HepG2 (cell line): ENCODE results near the gene CD300A. TPM values are rescaled to one million over a fixed set of nuclear protein-coding genes. Genes with fewer than 3 reads are reported as not detected.

Experiments used
- ATF7 ChIP-seq, 2 experiments: fragments of 450-650 bp in 1 of 2; sonication (generic) in 1 of 2; formaldehyde crosslinking in 1 of 2; IDR thresholded peaks; 2 replicates each; pipeline versions ENCODE4 v1.4.0 to v1.6.1; 2016 to 2020; ENCODE audit warnings: antibody characterized with exemption in 1 of 2, mild to moderate bottlenecking in 1 of 2, missing genetic modification reagents in 1 of 2
- CREBL2 ChIP-seq: sonication (generic); formaldehyde crosslinking; IDR thresholded peaks from 2 replicates; pipeline ENCODE4 v1.8.1; 2023; ENCODE audit warnings: missing genetic modification reagents, mild to moderate bottlenecking, borderline replicate concordance
- FOXA1 ChIP-seq, 2 experiments: fragments of 450-650 bp in 1 of 2; sonication (generic) in 1 of 2; formaldehyde crosslinking in 1 of 2; IDR thresholded peaks; 2 replicates each; pipeline versions ENCODE4 v1.4.0 to v1.6.1; 2016 to 2020; ENCODE audit warnings: missing genetic modification reagents in 1 of 2
- HOXA3 ChIP-seq: sonication (generic); formaldehyde crosslinking; IDR thresholded peaks from 2 replicates; pipeline ENCODE4 v1.5.0; 2020; ENCODE audit warnings: missing genetic modification reagents
- MLLT10 ChIP-seq: sonication (generic); formaldehyde crosslinking; IDR thresholded peaks from 2 replicates; pipeline ENCODE4 v1.4.0; 2020; ENCODE audit warnings: missing genetic modification reagents
- MTA3 ChIP-seq: sonication (generic); formaldehyde crosslinking; IDR thresholded peaks from 2 replicates; pipeline ENCODE4 v1.4.0; 2020; ENCODE audit warnings: missing genetic modification reagents
- MXD1 ChIP-seq: sonication (generic); formaldehyde crosslinking; IDR thresholded peaks from 2 replicates; pipeline ENCODE4 v1.4.0; 2020; ENCODE audit warnings: mild to moderate bottlenecking, missing genetic modification reagents
- SETDB1 ChIP-seq: sonication (generic); formaldehyde crosslinking; IDR thresholded peaks from 2 replicates; pipeline ENCODE4 v1.5.1; 2020; ENCODE audit warnings: missing genetic modification reagents, mild to moderate bottlenecking, borderline replicate concordance
- ZFX ChIP-seq: sonication (generic); formaldehyde crosslinking; IDR thresholded peaks from 2 replicates; pipeline ENCODE4 v1.4.0; 2020; ENCODE audit warnings: mild to moderate bottlenecking, low read depth, missing genetic modification reagents, moderate library complexity
- ZMYM4 ChIP-seq: sonication (generic); formaldehyde crosslinking; IDR thresholded peaks from 2 replicates; pipeline ENCODE4 v1.8.1; 2023; ENCODE audit warnings: mild to moderate bottlenecking, missing genetic modification reagents
- ZNF280D ChIP-seq: sonication (generic); formaldehyde crosslinking; IDR thresholded peaks from 2 replicates; pipeline ENCODE4 v1.5.1; 2020; ENCODE audit warnings: mild to moderate bottlenecking, missing genetic modification reagents
- polyA plus RNA-seq, 8 experiments: library from polyadenylated mRNA; depleted of rRNA in 3 of 8; stranded (reverse) in 7 of 8; unstranded in 1 of 8; fragments of >200 nt; fragmentation: Illumina TruSeq in 4 of 8; extraction: Trizol in 4 of 8; gene quantifications; 2 replicates each; pipeline versions ENCODE4 v1.2.1 to v1.2.3, GENCODE V29; 2011 to 2016; ENCODE audit warnings: low read depth in 4 of 8, missing spikeins in 1 of 8, mixed read lengths in 1 of 8; ENCODE audit not compliant: insufficient read depth in 1 of 8
- total RNA-seq, 5 experiments: library from RNA; depleted of rRNA; stranded (reverse); fragments of >200 nt; fragmentation: Illumina TruSeq; extraction: Trizol; gene quantifications; 2 replicates each; pipeline ENCODE4 v1.2.3, GENCODE V29; 2016; ENCODE audit warnings: low read depth in 1 of 5
- TF ChIP-seq, protein P1 (sequence below): sonication (generic); formaldehyde crosslinking; IDR thresholded peaks from 2 replicates; pipeline ENCODE4 v1.5.0; 2020; ENCODE audit warnings: mild to moderate bottlenecking, missing genetic modification reagents
- TF ChIP-seq, protein P2 (sequence below): sonication (generic); formaldehyde crosslinking; IDR thresholded peaks from 2 replicates; pipeline ENCODE4 v1.8.0; 2022; ENCODE audit warnings: mild to moderate bottlenecking, missing genetic modification reagents, moderate library complexity

The CD300A gene
- total and polyA plus RNA-seq, 2 of the 13 experiments (the other 11 are each of a cell fraction or from before 2014, with no cell fraction given): not detected

GRCh38 chr17:74427048-74427762, 39.2 kb upstream of the CD300A start (continued):
- TF ChIP-seq ATF7 (IDR thresholded peaks at IDR 0.05) (no peak), ATF7 (CRISPR knock-in tag; IDR thresholded peaks at IDR 0.05) (no peak), ZMYM4 (CRISPR knock-in tag) (peak; percentile 83), CREBL2 (CRISPR knock-in tag) (no peak), MXD1 (CRISPR knock-in tag) (peak; percentile 68; the same call in 1 of the 2 replicates), MLLT10 (CRISPR knock-in tag) (no peak), FOXA1 (IDR thresholded peaks at IDR 0.05) (no peak), FOXA1 (CRISPR knock-in tag; IDR thresholded peaks at IDR 0.05) (peak; percentile 22), MTA3 (CRISPR knock-in tag) (no peak), SETDB1 (CRISPR knock-in tag) (no peak), HOXA3 (CRISPR knock-in tag) (peak; percentile 89), ZFX (CRISPR knock-in tag) (peak; percentile 98), ZNF280D (CRISPR knock-in tag) (no peak)
- TF ChIP-seq, protein P1, sequence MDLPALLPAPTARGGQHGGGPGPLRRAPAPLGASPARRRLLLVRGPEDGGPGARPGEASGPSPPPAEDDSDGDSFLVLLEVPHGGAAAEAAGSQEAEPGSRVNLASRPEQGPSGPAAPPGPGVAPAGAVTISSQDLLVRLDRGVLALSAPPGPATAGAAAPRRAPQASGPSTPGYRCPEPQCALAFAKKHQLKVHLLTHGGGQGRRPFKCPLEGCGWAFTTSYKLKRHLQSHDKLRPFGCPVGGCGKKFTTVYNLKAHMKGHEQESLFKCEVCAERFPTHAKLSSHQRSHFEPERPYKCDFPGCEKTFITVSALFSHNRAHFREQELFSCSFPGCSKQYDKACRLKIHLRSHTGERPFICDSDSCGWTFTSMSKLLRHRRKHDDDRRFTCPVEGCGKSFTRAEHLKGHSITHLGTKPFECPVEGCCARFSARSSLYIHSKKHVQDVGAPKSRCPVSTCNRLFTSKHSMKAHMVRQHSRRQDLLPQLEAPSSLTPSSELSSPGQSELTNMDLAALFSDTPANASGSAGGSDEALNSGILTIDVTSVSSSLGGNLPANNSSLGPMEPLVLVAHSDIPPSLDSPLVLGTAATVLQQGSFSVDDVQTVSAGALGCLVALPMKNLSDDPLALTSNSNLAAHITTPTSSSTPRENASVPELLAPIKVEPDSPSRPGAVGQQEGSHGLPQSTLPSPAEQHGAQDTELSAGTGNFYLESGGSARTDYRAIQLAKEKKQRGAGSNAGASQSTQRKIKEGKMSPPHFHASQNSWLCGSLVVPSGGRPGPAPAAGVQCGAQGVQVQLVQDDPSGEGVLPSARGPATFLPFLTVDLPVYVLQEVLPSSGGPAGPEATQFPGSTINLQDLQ (CRISPR knock-in tag): no peak
- TF ChIP-seq, protein P2, sequence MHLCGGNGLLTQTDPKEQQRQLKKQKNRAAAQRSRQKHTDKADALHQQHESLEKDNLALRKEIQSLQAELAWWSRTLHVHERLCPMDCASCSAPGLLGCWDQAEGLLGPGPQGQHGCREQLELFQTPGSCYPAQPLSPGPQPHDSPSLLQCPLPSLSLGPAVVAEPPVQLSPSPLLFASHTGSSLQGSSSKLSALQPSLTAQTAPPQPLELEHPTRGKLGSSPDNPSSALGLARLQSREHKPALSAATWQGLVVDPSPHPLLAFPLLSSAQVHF (CRISPR knock-in tag): no peak
